Measurements from ENCODE around the gene CPS1.

CPS1 gene

GRCh38 chr2:210681491-210681890 is 125.1 kb downstream of the CPS1 start:
- DNase-seq (ENCODE audit: low read depth in 2 of 2): no peak

DNA sequence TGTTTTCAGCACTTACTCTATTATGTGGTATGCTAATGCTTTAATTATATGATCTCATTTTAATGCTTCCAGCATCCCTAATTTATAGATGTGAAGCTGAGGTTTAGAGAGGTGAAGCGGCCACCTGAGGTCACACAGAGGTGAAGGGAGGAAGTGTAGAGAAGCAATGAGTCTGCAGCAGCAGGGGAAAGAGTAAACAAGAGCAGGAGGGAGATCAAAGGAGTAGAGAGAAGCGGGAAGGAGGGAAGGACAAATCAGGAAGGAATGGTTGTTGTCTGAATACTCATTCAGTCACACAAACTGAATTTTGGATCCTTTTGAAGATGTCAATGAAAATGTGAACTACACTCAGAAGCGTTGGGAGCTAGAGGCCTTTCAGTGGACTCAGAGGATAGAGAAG is 130.0 kb downstream of the CPS1 start:
- DNase-seq (ENCODE audit: low read depth in 2 of 2): no peak

DNA sequence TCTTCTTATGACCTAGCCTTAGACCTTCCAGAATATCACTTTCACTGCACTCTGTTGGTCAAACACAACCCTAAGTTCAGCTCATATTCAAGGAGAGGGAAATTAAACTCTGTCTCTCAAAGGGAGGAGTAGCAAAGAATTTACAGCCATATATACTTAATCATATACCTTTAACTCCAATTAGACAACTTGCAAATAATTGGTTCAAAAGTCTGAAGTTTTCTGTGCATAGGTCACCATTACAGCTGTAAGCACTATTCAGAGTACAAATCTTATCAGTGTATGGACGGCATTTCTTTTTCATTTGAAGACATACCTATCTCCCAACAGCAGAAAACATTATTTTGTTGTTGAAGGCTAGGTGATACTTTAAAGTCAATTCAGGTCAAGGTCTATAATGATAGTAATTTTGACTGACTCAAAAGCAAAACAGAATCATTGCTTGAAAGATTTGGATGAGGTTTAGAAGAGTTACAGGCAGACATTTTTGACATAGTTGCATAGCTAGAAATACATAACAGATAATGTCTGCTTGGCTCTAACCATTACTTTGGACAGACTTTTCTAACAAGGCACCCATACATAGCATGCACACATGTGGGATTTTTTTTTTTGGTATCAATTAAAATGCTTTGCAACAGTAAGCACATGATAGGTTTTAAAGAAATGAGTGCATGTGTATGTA is 131.5 kb downstream of the CPS1 start:
- no peak for DNase-seq (ENCODE audit: low read depth in 2 of 2)

DNA sequence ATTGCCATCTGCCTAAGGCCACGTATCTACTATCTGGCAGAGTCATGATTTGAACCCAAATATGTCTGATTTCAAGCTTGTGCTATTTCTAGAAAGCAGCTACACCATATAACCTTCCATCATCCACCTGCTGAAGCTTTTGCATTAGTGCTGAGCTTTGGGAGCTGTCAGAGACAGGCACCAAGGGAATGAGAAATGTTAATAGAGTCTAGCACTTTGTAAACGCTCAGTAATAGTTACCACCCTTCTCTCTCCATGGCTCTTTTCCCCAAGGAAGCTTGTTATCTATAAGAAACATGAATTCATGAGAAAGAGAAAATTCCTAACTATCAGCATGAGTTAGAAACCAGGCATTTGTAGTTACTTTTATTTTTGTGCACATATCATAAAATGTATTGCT is 151.5 kb downstream of the CPS1 start:
- no peak for DNase-seq (ENCODE audit: low read depth in 2 of 2)

- no peak for DNase-seq (ENCODE audit: low read depth in 2 of 2)
These were observed 156.7 kb downstream of the CPS1 start for GRCh38 chr2:210713122-210713521.

DNA sequence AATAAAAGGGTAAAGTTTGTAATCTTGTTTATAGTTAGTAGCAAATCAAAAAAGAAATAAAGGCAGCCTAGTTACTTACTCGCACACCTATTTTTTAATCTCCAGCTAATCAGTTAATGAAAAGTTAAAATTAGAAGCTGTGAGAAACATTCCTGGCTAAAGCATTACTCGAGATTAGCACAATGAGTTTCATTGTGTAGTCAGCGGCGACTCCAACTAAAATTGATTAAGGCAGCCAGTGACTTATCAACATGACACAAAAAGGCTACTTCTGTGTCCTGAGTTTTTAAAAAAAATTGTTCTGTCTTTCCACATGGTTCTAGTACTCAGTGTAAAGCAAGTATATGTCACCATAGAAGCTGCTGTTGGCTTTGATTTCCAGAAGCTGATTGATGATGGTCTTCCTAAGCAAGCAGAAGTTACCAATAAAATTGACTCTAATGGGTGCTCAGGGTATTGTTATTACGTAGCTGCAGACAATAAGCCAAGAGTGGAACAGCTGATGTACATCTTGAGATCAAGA is 159.2 kb downstream of the CPS1 start:
- DNase-seq (ENCODE audit: low read depth in 2 of 2): no peak

DNA sequence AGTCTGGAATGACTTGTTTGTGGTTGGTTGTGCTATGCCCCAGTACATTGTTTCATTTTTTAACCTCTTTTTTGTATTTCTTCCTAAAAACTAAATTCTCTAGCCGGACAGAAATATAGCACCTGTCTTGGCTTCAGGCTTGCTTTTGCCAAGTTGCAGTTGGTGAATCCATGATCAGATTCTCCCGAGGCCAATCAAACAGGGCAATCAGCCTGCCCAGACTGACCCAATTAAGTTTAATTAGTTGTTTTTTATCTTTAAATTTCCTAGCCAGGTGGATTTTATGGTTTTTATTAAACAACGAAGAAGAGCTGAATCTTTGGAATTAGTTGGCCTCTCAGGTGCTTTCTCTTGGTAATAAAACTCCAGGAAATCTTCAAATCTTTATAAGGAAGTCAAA is 162.1 kb downstream of the CPS1 start:
- no peak for DNase-seq (ENCODE audit: low read depth in 2 of 2)

DNA sequence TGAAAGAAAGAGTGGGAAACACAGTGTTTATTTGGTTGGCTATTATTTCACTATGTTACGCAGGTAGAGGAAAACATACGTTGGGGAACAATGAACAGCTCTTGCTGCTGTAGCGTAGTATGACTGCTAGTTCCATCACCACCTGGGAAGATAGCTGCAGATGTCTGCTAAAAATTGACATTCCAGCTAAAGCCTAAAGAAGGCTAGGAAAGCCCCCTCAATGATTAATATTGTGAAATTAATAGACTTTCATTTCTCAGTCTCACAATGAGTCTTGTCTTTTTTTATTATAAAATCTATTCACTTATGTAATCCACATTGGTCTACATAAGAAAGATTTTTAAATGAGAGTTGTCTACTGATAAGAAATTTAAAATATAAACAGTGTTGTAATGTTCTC is 165.7 kb downstream of the CPS1 start:
- DNase-seq (ENCODE audit: low read depth in 2 of 2): no peak

- DNase-seq (ENCODE audit: low read depth in 2 of 2): no peak
These were observed 171.2 kb downstream of the CPS1 start for GRCh38 chr2:210727549-210727948.

Data from activated CD8-positive, alpha-beta memory T cell treated with anti-CD3 and anti-CD28 coated beads for 4 hours (primary cell).